ENCODE data around the gene PCBP3. TPM values are rescaled to one million over a fixed set of nuclear protein-coding genes. Genes with fewer than 3 reads are reported as not detected.

PCBP3 gene
- total and polyA plus RNA-seq, 2 donors (not counting 3 experiments of a cell fraction or from before 2014, with no cell fraction given): 0.06 to 1.1 TPM

GRCh38 chr21:45927032-45927431 is 283.5 kb downstream of the PCBP3 start:
- FAIRE-seq (no peak), DNase-seq (ENCODE audit: low read depth, low spot score) (no peak)
- BruUV-seq (replicated peaks): no TSS peak
- Histone ChIP-seq H3K27ac (ENCODE audit: insufficient read depth, low read depth, low read length) (no peak overlapping the region), H3K9me3 (replicated peaks; ENCODE audit: control insufficient read depth, insufficient read depth, low read length) (peaks cover 3% of the 10 kb centered on the region), H3K4me1 (ENCODE audit: control insufficient read depth, extremely low read depth, insufficient read depth, low read length) (no peaks in the 10 kb centered on the region), H3K4me3 (replicated peaks in 1 of 3; ENCODE audit: insufficient read depth in 1 of 3, low read depth in 1 of 3, low read length in 3 of 3) (no peak overlapping the region), H3K9me1 (replicated peaks; ENCODE audit: control insufficient read depth, extremely low read depth, insufficient read depth, low read length) (no peaks in the 10 kb centered on the region), H3K79me2 (ENCODE audit: control insufficient read depth, insufficient read depth, low read length) (no peaks in the 10 kb centered on the region), H3K4me2 (ENCODE audit: insufficient read depth, low read length) (no peak overlapping the region), H4K20me1 (replicated peaks; ENCODE audit: control insufficient read depth, extremely low read depth, insufficient read depth, low read length) (no peaks in the 10 kb centered on the region), H3K36me3 (ENCODE audit: control insufficient read depth in 2 of 2, extremely low read depth in 1 of 2, insufficient read depth in 2 of 2, low read length in 2 of 2) (no peaks in the 10 kb centered on the region), H3K27me3 (ENCODE audit: control insufficient read depth in 2 of 2, insufficient read depth in 2 of 2, low read length in 2 of 2) (no peaks in the 10 kb centered on the region), H2AFZ (ENCODE audit: low read depth, low read length) (no peak overlapping the region), H3K9ac (replicated peaks; ENCODE audit: extremely low read depth, insufficient read depth, low read length) (no peak overlapping the region)
- TF ChIP-seq EZH2 (IDR thresholded peaks at IDR 0.05; ENCODE audit: borderline replicate concordance, low read depth, low read length, severe bottlenecking): no peak
- TF ChIP-seq, protein P1, sequence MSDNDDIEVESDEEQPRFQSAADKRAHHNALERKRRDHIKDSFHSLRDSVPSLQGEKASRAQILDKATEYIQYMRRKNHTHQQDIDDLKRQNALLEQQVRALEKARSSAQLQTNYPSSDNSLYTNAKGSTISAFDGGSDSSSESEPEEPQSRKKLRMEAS (IDR thresholded peaks at IDR 0.05; ENCODE audit: insufficient read depth, insufficient read length): no peak
- no peak for TF ChIP-seq FOS (IDR thresholded peaks at IDR 0.05; ENCODE audit: borderline replicate concordance, insufficient read depth, low read length)
- TF ChIP-seq GATA2 (IDR thresholded peaks at IDR 0.05; ENCODE audit: insufficient read depth, insufficient read length, low read depth, low read length): no peak
- no peak for TF ChIP-seq POLR2AphosphoS5 (IDR thresholded peaks at IDR 0.05; ENCODE audit: insufficient read depth, low read depth, low read length)
- TF ChIP-seq POLR2A (IDR thresholded peaks at IDR 0.05; ENCODE audit: low read depth, low read length): no peak
- TF ChIP-seq JUN (IDR thresholded peaks at IDR 0.05; ENCODE audit: borderline replicate concordance, insufficient read depth, insufficient read length, low read depth): no peak
- no peak for TF ChIP-seq MYC (IDR thresholded peaks at IDR 0.05; ENCODE audit: low read depth, low read length)
- TF ChIP-seq CTCF (IDR thresholded peaks at IDR 0.05; ENCODE audit: extremely low read depth in 1 of 2, insufficient read depth in 1 of 2, low read depth in 1 of 2, low read length in 2 of 2): no peak
- dilution Hi-C loops (cut with MboI; ENCODE audit: extremely low pct_ligation_motif_present, low sequenced_read_pairs): no loop called here
- intact Hi-C loops (cut with micrococcal nuclease): no loop called here
- POLR2A ChIA-PET: no interaction called here
- CTCF ChIA-PET: no interaction called here

Measured in endothelial cell of umbilical vein (primary cell).